ENCODE results near the gene E2F3.

DNA sequence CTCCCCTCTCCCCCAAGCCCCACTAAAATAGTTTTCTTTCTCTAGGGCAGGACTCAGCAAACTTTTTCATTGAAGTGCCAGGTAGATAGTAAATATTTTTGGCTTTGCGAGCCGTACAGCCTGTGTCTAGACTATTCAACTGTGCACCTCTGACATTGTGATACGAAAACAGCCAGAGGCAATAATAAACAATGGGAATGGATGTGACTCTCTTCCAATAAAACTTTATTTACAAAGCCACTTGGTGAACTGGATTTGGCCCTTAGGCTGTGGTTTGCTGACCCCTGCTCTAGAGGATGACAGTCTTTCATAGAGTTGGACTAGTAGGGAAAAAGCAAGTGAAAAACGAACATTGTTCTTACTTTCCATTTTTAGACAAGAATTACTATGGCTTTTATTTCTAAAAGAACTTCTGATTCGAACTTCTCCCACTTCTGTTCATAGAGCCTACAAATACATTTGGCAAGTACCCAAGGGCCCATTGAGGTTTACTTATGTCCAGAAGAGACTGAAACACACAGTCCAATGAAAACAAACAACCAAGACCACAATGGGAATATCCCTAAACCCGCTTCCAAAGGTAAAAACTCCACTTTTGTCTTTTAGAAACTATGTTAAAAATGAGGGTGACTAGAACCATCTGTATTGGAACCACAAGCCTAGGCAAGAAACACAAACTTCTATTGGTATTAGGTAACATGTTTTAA lies 86.1 kb downstream of the E2F3 start:
- TF ChIP-seq POLR2A (IDR thresholded peaks at IDR 0.05; ENCODE audit: low read length): no peak
- no peak for TF ChIP-seq GATA1 (IDR thresholded peaks at IDR 0.05; ENCODE audit: low read depth, low read length)

Measured in erythroblast (primary cell).